WI38 (cell line): ENCODE data around the gene KATNBL1.
A peak's percentile ranks its signal among the peaks of the same experiment; 100 is the strongest.

Experiments
- H3K4me3 ChIP-seq: 2 replicates; pipeline ENCODE4 v1.5.1; 2011; ENCODE audit warnings: low read depth, mild to moderate bottlenecking, control low read depth, low read length
- CTCF ChIP-seq: IDR thresholded peaks from 2 replicates; pipeline ENCODE4 v1.5.1; 2012; ENCODE audit warnings: low read depth, mild to moderate bottlenecking, control low read depth, low read length

KATNBL1 gene

DNA sequence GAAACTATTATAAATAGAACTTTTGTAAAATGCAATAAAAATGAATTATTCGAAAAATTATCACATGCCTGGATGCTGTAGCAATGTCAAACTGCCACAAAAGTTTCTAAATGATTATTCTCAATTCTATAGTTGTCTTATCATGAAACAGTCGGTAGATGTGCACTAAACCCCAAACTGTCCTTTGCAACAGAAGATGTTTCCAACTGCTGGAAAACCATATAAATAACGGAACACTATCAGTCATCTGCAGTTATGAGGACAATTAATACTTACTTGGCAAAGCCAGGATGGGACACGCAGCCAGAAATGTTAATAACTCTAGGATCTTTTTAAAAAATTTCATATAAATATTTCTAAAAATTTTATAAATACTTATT lies 32.4 kb upstream of the KATNBL1 start:
- no peak for TF ChIP-seq CTCF
- H3K4me3 ChIP-seq = no peak overlapping the region

GRCh38 chr15:34241376-34242330 lies 31.8 kb upstream of the KATNBL1 start:
- no peak overlapping the region for H3K4me3 ChIP-seq
- peak; percentile 73 for TF ChIP-seq CTCF

GRCh38 chr15:34240537-34240936 lies 30.6 kb upstream of the KATNBL1 start:
- no peak for TF ChIP-seq CTCF

GRCh38 chr15:34239151-34239808 lies 29.4 kb upstream of the KATNBL1 start:
- no peak for TF ChIP-seq CTCF
- H3K4me3 ChIP-seq = peak overlapping the region; percentile 30

More at GRCh38 chr15:34240537-34240936, 30.6 kb upstream of the KATNBL1 start:
- H3K4me3 ChIP-seq = no peak overlapping the region

DNA sequence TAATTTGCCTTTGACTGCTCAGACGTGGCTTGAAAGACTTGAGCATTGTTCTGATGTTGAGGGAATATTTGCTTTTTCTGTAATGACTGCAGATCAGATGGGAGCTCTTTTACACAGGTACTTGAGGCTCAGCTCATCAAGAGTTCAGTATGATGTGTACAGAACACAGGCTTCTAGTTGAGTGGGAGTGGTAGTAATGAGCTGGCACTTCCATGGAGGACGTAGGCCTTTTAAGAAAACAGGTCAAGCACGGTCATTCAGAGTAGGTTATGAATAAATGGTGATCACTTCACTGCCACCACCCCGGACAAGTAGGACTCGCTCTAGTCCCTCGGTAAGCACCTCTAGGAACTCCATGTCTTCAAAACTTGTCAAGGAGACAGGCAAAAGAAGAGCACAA lies 23.7 kb upstream of the KATNBL1 start:
- H3K4me3 ChIP-seq = no peak overlapping the region
- no peak for TF ChIP-seq CTCF

DNA sequence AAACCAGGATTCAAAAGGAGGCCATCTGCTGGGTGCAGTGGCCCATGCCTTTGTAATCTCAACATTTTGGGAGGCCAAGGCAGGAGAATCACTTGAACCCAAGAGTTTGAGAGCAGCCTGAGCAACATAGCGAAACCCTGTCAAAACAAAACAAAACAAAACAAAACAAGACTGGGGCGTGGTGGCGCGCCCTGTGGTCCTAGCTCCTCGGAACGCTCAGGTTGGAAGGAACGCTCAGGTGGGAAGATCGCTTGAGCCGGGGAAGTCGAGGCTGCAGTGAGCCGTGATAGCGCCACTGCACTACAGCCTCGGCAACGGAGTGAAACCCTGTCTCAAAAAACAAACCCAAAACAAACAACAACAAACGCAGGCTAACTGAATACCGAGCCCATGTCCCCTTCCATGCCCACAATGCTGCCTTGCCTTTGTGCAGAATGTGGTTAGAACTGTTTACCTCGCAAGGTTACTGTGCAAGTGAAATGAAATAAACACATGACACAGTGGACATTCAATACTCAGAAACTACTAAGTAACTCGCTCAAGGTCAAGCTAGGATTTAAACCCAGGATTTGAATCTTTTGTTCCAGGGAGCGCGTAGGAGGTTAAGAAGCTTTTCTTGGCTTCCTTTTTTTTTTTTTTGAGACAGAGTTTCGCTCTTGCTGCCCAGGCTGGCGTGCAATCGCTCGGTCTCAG lies 14.2 kb upstream of the KATNBL1 start:
- H3K4me3 ChIP-seq = peak overlapping the region; percentile 100
- no peak for TF ChIP-seq CTCF
